WTC11 (cell line): Measurements from ENCODE around the gene CSH2. TPM values are rescaled to one million over a fixed set of nuclear protein-coding genes. Genes with fewer than 3 reads are reported as not detected.

ENCODE experiments used
- ATAC-seq: fragments of 200-7000 bp; cut with Tn5 transposase; 2 replicates; pipeline ENCODE4 v1.10.0; 2021; ENCODE audit warnings: mild to moderate bottlenecking, moderate library complexity
- CTCF ChIA-PET: fragments of 300-600 bp; sonication (Branson Sonifier 250); formaldehyde crosslinking; loops from one replicate; lab custom pipeline; 2021; ENCODE audit warnings: antibody characterized with exemption; lab: Charles Lee
- POLR2A ChIA-PET: fragments of 350-600 bp; sonication (Branson Sonifier 250); formaldehyde crosslinking; loops from one replicate; lab custom pipeline; 2021; ENCODE audit warnings: antibody characterized with exemption; lab: Charles Lee
- DNase-seq: peaks from one replicate; pipeline ENCODE4 v3.0.0; 2021; ENCODE audit warnings: low spot score
- H3K27ac Mint-ChIP-seq: 2 replicates; pipeline ENCODE4 v1.8.0; 2021; ENCODE audit warnings: mixed read lengths
- H3K27me3 Mint-ChIP-seq: 2 replicates; pipeline ENCODE4 v1.8.0; 2021; ENCODE audit warnings: low read depth, mild to moderate bottlenecking, moderate library complexity, mixed read lengths
- H3K36me3 Mint-ChIP-seq: 2 replicates; pipeline ENCODE4 v1.8.0; 2021; ENCODE audit warnings: mixed read lengths
- H3K4me1 Mint-ChIP-seq: 2 replicates; pipeline ENCODE4 v1.8.0; 2022; ENCODE audit warnings: mixed read lengths
- H3K4me3 Mint-ChIP-seq: 2 replicates; pipeline ENCODE4 v1.8.0; 2021; ENCODE audit warnings: mild to moderate bottlenecking, moderate library complexity, mixed read lengths
- H3K9me3 Mint-ChIP-seq: 2 replicates; pipeline ENCODE4 v1.8.0; 2021; ENCODE audit warnings: mixed read lengths
- AFF4 ChIP-seq: sonication (generic); formaldehyde crosslinking; IDR thresholded peaks from 2 replicates; pipeline ENCODE4 v1.8.1; 2023; ENCODE audit warnings: mild to moderate bottlenecking, missing genetic modification reagents, borderline replicate concordance
- AR ChIP-seq: fragments of 250-450 bp; sonication (Bioruptor Pico); IDR thresholded peaks from 2 replicates; pipeline ENCODE4 v1.9.0; 2021; ENCODE audit warnings: mild to moderate bottlenecking
- ATF1 ChIP-seq: sonication (generic); formaldehyde crosslinking; IDR thresholded peaks from 2 replicates; pipeline ENCODE4 v1.8.1; 2023; ENCODE audit warnings: mild to moderate bottlenecking, moderate library complexity, missing genetic modification reagents
- CBFB ChIP-seq: sonication (generic); formaldehyde crosslinking; IDR thresholded peaks from 2 replicates; pipeline ENCODE4 v1.8.1; 2022; ENCODE audit warnings: mild to moderate bottlenecking, low read depth, missing genetic modification reagents
- CREB1 ChIP-seq: sonication (generic); formaldehyde crosslinking; IDR thresholded peaks from 2 replicates; pipeline ENCODE4 v1.8.0; 2023; ENCODE audit warnings: mild to moderate bottlenecking, missing genetic modification reagents
- CTCF ChIP-seq: fragments of 200-600 bp; IDR thresholded peaks from 2 replicates; pipeline ENCODE4 v1.8.0; 2022; ENCODE audit warnings: antibody characterized with exemption
- ELF4 ChIP-seq: sonication (generic); formaldehyde crosslinking; IDR thresholded peaks from 2 replicates; pipeline ENCODE4 v1.8.1; 2022; ENCODE audit warnings: low read depth, mild to moderate bottlenecking, moderate library complexity, missing genetic modification reagents
- EMX1 ChIP-seq: fragments of 250-450 bp; sonication (Bioruptor Pico); IDR thresholded peaks from 2 replicates; pipeline ENCODE4 v1.8.0; 2021; ENCODE audit warnings: mild to moderate bottlenecking
- FOXP4 ChIP-seq: sonication (generic); formaldehyde crosslinking; IDR thresholded peaks from 2 replicates; pipeline ENCODE4 v1.8.0; 2022; ENCODE audit warnings: mild to moderate bottlenecking, missing genetic modification reagents
- IRF1 ChIP-seq: sonication (generic); formaldehyde crosslinking; IDR thresholded peaks from 2 replicates; pipeline ENCODE4 v1.8.0; 2023; ENCODE audit warnings: missing genetic modification reagents
- JAZF1 ChIP-seq: fragments of 250-450 bp; sonication (Bioruptor Pico); IDR thresholded peaks from 2 replicates; pipeline ENCODE4 v1.9.0; 2021; ENCODE audit warnings: moderate library complexity, mild to moderate bottlenecking, inconsistent platforms
- NFE2L1 ChIP-seq: sonication (generic); formaldehyde crosslinking; IDR thresholded peaks from 2 replicates; pipeline ENCODE4 v1.8.1; 2023; ENCODE audit warnings: missing genetic modification reagents
- NR2C2 ChIP-seq: sonication (generic); formaldehyde crosslinking; IDR thresholded peaks from 2 replicates; pipeline ENCODE4 v1.8.0; 2022; ENCODE audit warnings: mild to moderate bottlenecking, missing genetic modification reagents
- OVOL2 ChIP-seq: fragments of 250-450 bp; sonication (Bioruptor Pico); IDR thresholded peaks from 2 replicates; pipeline ENCODE4 v1.9.0; 2021; ENCODE audit warnings: mild to moderate bottlenecking, borderline replicate concordance
- PREB ChIP-seq: sonication (generic); formaldehyde crosslinking; IDR thresholded peaks from 2 replicates; pipeline ENCODE4 v1.8.1; 2022; ENCODE audit warnings: mild to moderate bottlenecking, missing genetic modification reagents, moderate library complexity, borderline replicate concordance
- PRRX2 ChIP-seq: fragments of 250-450 bp; sonication (Bioruptor Pico); IDR thresholded peaks from 2 replicates; pipeline ENCODE4 v1.8.0; 2021; ENCODE audit warnings: mild to moderate bottlenecking
- SMAD3 ChIP-seq: sonication (generic); formaldehyde crosslinking; IDR thresholded peaks from 2 replicates; pipeline ENCODE4 v1.8.0; 2022; ENCODE audit warnings: missing genetic modification reagents, mild to moderate bottlenecking, borderline replicate concordance
- ZNF671 ChIP-seq: fragments of 250-450 bp; sonication (Bioruptor Pico); IDR thresholded peaks from 2 replicates; pipeline ENCODE4 v1.8.0; 2021; ENCODE audit warnings: mild to moderate bottlenecking
- total RNA-seq: library from RNA; stranded (reverse); gene quantifications from 3 replicates; pipeline ENCODE4 v1.2.3, GENCODE V29; 2021

CSH2 gene
- total RNA-seq, 1 experiment from 2014 or later: not detected

GRCh38 chr17:63833741-63834373, 39.6 kb downstream of the CSH2 start (continued):
- TF ChIP-seq ELF4 (no peak), SMAD3 (CRISPR knock-in tag) (no peak), NR2C2 (CRISPR knock-in tag) (no peak), CBFB (CRISPR knock-in tag) (no peak)

GRCh38 chr17:63833026-63833740, 40.3 kb downstream of the CSH2 start:
- no peaks in the 10 kb centered on the region for H3K27me3 Mint-ChIP-seq
- TF ChIP-seq IRF1 (CRISPR knock-in tag): no peak
- no peak for TF ChIP-seq ZNF671
- no peak for TF ChIP-seq JAZF1 (CRISPR knock-in tag)
- TF ChIP-seq NR2C2 (CRISPR knock-in tag): no peak
- TF ChIP-seq NFE2L1: no peak
- TF ChIP-seq FOXP4 (CRISPR knock-in tag): no peak
- TF ChIP-seq AR (CRISPR knock-in tag): no peak
- no peak for TF ChIP-seq PRRX2
- no peak for TF ChIP-seq ATF1 (CRISPR knock-in tag)
- no peak for TF ChIP-seq CTCF
- TF ChIP-seq AFF4 (CRISPR knock-in tag): no peak
- TF ChIP-seq CREB1: no peak
- TF ChIP-seq EMX1 (CRISPR knock-in tag): no peak
- TF ChIP-seq OVOL2 (CRISPR knock-in tag): no peak
- TF ChIP-seq PREB (CRISPR knock-in tag): no peak
- no peak for TF ChIP-seq SMAD3 (CRISPR knock-in tag)
- ChIA-PET CTCF (interaction anchor here (0.7 to 1.5 kb wide), 2 partner anchors 15 to 60 kb away, joined by 3 to 6 read pairs; partner anchors contain the start of gene CCDC47), POLR2A (no interaction called here)
- no peaks in the 10 kb centered on the region for H3K9me3 Mint-ChIP-seq
- no peak overlapping the region for H3K4me3 Mint-ChIP-seq
- no peak overlapping the region for H3K27ac Mint-ChIP-seq
- peaks cover 12% of the 10 kb centered on the region for H3K4me1 Mint-ChIP-seq
- DNase-seq (no peak), ATAC-seq (no peak)
- peaks cover 67% of the 10 kb centered on the region for H3K36me3 Mint-ChIP-seq
